Stimulated activated naive CD8-positive, alpha-beta T cell treated with anti-CD3 and anti-CD28 coated beads, Interleukin-15, Interleukin-2, amounts not matched to agents 100 U/mL and 50 U/mL, for 24 hours (primary cell): ENCODE results near the gene CNPY1.
"Not testable (repeated sequence)": the region's sequence is repeated elsewhere in the genome, so short reads cannot be mapped to it uniquely, and the experiment has no call there.

Experiments used
- ATAC-seq: fragments of 150-1000 bp; cut with Tn5 transposase; one replicate; pipeline ENCODE4 v1.10.0; 2021
- DNase-seq: peaks from one replicate; pipeline ENCODE4 v3.0.0; 2021

CNPY1 gene

DNA sequence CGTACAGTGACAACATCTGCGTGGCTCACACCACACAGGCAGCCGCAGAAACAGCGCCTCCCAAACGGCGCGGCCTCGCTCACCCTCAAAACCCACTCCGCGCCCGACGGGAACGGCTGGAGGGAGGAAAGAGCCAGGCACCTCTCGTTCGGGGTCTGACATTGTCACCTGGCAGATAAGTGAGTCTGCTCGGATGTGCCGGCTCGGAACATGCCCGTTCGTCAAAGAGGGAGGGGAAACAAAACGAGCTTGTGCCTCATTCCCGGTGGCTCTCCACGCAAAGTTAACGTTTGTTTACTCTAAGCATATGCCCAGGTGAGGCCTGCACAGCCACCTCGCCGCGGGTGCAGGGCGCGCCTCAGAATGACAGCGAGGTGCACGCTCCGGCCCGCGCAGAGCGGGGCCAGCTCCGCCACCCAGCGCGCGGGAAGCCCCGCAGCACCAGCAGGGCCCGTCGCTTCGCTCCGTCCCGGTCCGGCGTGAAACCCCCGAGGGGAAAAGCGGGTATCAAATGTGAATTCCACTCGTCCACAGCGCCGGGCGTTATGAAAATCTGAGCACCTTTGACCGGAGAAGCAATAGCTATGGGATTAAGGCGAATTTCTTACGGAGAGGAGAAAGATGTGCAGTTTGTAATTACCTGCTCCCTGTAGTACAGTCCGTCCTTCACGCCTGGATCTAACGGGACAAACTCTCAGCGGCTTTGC is 13.1 kb downstream of the CNPY1 start:
- DNase-seq (no peak), ATAC-seq (no peak)

DNA sequence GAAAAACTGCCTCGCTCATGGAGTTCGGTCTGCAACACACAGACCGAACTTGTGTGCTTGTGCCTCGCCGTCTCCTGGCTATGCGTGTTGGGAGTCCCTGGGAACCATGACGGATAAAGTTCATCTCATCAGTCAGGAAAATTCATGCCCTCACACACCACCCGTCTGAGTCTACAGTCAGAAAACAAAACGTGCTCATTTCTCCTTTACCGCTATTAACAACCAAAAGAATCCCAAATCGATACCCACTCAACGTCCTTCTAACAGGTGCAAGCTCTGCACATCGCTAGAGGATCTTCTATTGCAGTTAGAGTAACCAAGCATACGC is 13.6 kb downstream of the CNPY1 start:
- DNase-seq = no peak
- no peak for ATAC-seq

DNA sequence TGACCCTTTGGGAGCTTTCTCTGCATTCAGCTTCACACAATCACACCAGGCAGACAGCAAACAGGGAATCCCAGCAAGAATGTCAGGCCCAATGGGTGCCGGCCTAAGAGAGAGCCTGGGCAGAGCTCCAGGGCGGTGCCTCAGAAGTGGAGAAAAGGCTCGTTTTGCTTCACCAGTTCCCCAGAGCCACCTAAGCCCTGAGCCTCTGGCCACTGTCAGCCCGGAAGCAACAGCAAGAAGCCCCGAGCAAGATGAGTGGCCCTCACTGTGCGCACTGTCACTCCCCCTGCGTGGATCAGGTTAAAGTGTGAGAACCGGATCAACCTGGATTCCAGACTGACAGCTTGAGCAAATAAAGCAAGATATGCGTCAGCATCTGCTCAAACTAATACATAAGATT is 14.7 kb downstream of the CNPY1 start:
- no peak for DNase-seq
- no peak for ATAC-seq

- no peak for DNase-seq
- no peak for ATAC-seq
These were observed 15.8 kb downstream of the CNPY1 start for GRCh38 chr7:155530601-155531000.

GRCh38 chr7:155529845-155530244 is 16.5 kb downstream of the CNPY1 start:
- DNase-seq (no peak), ATAC-seq (no peak)

DNA sequence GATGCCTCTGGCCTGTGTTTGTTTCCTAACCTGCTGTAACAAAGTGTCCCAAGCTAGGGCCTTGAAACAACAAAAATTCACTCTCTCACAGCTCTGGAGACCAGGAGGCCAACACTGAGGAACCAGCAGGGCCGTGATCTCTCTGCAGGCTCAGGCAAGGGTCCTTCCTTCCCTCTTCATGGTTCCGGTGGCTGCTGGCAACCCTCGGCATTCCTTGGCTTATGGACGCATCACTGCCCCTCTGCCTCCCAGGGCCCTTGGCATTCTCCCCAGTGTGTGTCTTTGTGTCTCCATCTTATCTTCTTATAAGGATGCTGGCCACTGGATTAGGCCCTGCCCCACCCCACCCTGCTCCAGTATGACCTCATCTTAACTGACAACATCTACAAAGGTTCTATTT is 17.0 kb downstream of the CNPY1 start:
- DNase-seq (no peak), ATAC-seq (no peak)

DNA sequence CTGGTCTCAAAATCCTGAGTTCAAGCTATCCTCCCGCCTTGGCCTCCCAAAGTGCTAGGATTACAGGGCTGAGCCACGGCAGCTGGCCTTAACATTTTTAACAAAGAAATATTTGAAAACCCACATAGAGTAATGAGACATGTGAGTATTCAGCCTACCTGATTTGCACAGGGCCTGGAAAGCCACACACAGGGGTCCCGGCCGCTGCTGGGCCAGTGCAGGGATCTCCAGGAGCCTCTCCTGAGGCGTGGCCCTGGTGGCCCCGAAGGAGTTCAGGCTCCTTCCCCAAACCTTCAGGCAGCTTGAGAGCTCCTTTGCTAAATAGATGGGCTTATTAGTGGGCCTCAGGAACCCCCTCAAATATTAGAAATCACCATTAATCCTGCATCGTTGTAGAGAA is 18.7 kb downstream of the CNPY1 start:
- no peak for ATAC-seq
- DNase-seq = no peak

DNA sequence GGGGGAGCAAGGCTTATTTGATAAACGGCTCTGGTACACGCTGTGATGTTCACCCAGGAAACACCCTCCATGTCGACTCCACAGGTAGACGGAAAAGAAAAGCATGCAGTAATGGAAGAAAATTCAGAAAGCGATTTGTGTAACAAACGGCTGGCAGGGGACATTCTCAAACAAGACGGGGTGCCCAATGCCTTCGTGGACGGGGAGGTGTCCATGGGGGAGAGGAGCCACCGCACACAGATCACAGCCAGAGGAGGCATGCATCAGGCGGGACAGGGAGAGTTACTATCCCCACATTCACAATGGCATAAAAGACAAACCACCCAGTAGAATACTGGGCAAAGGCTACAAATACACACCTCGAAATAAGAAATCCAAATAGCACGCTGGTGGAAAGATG is 20.1 kb downstream of the CNPY1 start:
- DNase-seq (no peak), ATAC-seq (no peak)

DNA sequence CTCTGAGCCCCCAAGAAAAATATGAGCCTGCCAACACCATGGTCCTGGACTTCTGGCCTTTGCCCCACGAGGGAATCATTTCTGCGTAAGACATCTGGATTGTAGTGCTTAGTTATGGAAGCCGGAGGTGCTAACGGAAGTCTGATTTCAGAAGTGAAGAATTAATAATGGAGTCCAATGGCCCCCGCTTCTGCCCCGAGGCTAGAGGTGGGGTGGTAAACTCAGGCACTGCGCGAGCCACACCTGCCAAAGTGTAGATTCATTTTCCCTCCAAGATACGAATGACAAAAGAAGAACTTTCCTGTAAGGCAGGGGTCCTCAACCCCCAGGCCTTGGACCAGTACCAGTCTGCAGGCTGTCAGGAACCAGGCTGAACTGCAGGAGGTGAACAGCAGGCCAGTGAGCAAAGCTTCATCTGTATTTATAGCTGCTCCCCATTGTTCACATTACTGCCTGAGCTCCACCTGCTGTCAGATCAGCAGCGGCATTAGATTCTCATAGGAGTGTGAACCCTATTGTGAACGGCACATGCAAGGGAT is 22.3 kb downstream of the CNPY1 start:
- ATAC-seq = no peak
- DNase-seq = no peak

- DNase-seq (no peak), ATAC-seq (no peak)
These were observed 23.1 kb downstream of the CNPY1 start for GRCh38 chr7:155523168-155523675.

DNA sequence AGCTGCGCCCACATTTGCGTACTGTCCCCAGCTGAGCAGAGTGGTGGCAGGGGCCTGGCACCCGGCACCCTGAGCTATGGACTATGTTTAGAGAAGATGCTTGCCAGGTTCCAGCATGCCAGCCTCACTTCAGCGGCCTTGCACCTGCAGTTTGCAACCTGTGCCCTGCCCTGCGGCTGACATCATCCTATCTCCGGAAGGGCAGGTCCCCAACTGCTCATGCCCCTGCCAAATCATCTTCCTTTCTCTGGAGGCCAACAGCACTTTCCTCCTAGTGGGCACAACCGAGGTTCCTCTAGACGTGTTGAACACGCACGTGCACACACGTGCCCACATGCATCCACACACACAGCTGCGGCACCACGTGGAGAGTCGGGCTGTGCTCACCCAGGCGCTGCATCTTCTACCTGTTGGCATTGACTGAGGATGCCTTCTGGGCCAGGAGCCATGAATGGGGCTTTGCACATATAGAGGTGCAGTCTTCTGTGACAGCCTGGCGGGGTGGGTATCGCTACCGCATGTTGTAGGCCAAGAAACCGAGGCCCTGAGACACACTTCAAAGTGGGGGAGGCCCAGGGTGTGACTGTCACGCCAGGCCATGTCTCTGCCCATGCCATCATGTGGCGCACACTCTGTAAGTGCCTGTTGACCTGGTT is 24.5 kb downstream of the CNPY1 start:
- DNase-seq = no peak
- ATAC-seq = no peak

DNA sequence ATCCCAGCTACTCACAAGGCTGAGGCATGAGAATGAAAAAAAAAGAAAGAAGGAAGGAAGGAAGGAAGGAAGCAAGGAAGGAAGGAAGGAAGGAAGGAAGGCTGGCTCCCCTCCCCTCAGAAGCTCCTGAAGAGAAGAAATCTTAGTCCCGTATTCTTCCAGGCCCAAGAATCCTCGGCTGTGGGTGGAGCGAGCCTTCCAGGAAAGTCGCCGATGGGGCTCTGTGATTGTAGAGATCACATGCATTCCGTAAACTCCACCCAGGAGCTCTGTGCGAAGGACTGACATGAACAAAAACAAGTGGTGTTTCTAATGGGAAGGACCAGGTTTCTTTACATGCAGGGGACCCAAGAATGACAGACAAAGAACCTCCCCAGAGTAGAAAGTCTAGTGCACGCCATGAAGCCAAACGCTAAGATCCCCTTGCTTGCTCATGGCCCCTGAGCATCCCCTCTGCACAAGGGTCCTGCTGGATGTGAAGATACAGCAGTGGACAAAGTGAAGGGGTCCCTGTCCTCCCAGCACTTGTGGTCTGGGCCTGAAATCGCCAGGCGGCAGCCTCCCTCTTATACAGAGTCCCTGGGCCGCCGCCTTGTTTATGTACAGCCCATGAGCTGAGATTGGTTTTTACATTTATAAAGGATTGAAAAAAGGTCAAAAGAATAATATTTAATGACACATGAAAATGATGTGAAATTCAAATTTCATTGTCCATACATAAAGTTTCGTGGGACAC is 25.2 kb downstream of the CNPY1 start:
- ATAC-seq (no peak), DNase-seq (no peak)

DNA sequence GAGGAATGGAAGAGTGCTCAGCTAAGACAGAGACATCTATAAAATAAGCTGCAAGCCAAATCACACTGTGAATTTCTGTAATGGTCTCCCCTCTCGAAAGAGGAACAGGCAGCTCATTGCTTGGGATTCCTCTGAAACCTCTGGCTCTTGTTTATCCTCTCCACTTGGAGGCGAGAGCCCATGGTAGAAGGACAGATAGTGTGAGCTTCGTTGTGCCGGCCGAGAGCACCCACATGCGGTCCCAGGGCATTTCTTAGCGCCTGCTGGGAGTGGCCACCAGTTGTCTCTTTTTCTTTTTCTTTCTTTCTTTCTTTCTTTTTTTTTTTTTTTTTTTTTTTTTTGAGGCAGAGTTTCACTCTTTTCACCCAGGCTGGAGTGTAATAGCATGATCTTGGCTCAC is 26.2 kb downstream of the CNPY1 start:
- ATAC-seq = no peak

GRCh38 chr7:155519358-155519757 is 27.0 kb downstream of the CNPY1 start:
- not testable (repeated sequence) for ATAC-seq, DNase-seq

More for the DNA sequence above, 26.2 kb downstream of the CNPY1 start:
- no peak for DNase-seq

DNA sequence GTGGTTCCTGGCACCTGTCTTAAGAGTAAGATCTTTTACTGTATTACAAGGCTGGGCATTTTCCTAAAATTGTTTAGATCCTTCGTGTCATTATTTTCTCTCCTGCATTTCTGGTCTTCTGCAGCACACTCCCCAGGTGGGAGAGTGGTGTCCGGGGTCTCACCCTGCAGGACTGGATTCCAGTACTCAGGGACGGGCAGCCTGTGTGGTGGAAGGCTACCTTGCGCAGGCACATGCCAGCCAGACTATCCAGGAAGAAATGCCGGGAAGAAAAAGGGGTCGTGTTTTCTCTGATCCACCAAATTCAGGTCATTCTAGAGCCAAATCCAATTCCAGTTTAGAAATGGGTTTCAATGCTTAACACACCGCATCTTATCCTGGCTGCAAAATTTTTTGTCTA is 27.7 kb downstream of the CNPY1 start:
- no peak for DNase-seq
- no peak for ATAC-seq

- DNase-seq = no peak
- no peak for ATAC-seq
These were observed 28.4 kb downstream of the CNPY1 start for GRCh38 chr7:155517969-155518368.

DNA sequence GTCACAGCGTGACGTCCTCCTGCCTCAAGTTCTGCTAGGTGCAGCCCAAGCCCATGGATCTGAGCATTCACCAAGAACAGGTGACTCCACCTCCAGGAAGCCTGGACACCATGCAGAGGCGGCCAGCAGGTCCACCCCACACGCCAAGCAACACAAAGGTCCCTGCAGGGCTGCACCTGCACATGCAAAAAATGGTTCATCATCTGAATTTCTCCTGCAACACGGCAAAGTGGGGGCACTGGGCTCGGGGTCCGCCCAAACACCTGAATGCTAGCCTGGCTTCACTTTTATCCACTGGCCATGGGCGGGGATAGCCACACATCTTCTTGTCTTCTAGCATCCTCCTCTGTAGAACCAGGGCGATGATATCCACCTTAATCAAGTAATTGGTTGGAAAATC is 28.9 kb downstream of the CNPY1 start:
- no peak for DNase-seq
- no peak for ATAC-seq

DNA sequence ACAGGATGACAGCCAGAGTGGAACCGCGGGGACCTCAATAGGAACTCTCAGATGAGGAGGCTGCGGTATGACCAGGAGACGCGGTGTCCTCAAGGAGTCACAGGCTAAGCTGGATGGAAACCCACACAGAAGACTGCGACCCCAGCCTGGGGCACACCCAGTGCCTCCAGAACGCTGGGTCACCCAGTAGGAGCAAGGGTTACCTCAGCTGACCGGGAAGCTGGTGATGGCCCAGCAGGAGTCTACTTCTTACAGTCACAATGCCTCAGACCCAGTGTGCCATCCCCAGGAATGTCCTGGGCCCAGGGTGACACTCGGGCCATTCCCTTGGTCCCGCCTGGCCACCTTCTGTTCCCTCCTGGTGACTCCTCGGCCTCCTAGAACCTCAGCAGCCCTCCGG is 29.9 kb downstream of the CNPY1 start:
- DNase-seq = no peak
- ATAC-seq = no peak

DNA sequence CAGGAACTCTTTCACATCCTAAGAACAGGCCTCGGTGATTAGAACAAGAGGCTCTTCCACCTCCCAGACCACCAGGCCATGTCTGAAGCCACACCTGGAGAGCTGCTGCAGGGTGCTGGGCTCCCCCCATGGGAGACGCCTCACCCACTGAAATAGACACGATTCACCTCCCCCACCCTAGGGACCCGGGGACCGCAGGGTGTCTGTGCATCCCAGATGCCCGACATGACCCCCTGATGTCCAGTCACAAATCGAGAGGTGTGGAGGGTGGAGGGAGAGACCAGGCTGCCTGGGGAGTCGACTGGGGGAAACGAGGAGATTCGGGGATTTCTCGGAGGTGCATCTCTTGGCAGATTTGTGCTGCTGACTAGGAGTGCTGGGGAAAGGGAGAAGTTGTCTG is 31.0 kb downstream of the CNPY1 start:
- DNase-seq (no peak), ATAC-seq (no peak)

- DNase-seq = no peak
- ATAC-seq = no peak
These were observed 32.1 kb downstream of the CNPY1 start for GRCh38 chr7:155514296-155514695.

DNA sequence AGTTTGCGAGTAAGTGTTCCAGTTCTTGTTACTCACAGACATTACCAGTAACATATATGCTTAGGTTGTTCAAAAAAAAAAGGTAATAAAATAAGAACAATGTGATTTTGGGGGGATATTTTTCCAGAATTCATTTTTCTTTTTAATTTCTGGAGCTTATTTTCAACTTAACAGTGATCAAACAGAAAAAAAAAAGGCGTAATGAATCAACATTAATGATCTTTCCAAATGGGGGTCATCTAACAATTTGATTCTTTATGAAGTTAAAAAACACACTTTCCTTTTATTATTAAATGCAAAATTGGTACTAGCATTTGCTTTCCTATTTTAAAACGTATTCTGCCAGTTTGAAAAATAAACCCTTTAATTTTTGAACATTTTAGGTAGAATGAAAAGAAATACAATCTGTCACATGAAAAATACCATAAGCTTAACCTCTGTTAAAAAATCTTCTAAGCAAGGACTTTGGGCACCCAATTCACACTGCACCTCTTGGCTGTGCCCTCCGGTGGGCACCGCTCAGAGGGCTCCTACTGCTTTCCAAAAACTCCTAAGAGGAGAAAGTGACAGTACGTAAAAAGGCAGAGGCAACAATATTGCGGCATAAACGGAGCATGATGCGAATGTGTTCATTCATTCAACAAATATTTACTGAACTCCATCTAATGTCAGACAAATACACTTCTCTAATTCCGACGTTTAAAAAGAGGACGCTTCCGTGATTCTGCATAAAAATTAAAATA is 32.6 kb downstream of the CNPY1 start:
- DNase-seq = no peak
- no peak for ATAC-seq

- ATAC-seq (no peak), DNase-seq (no peak)
These were observed 34.0 kb downstream of the CNPY1 start for GRCh38 chr7:155512246-155512887.
